D341Med (cell line): ENCODE measurements around the gene MAMLD1.

Experiments
- DNase-seq: peaks from one replicate; pipeline ENCODE4 v3.0.0; 2012; ENCODE audit warnings: low spot score

MAMLD1 gene

DNA sequence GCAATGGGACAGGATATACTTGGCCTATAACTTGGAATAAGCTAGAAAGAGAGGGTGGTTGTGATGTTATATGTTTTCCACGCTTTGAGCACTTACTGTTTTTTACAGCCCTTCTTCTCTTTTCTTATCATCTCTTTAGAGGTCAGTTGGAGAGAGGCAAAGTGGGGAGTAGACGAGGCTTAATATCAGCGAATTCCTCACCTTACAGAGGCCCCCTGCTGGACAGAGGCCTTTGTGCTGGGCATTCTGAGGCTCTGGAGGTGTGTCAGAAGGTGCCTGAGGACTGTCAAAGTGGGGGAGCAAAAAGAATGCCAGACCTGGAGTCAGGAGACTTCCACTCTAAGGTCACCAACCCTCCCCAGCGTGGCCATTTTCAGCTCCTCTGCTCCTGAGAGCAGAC lies 42.5 kb downstream of the MAMLD1 start:
- DNase-seq, result no peak

DNA sequence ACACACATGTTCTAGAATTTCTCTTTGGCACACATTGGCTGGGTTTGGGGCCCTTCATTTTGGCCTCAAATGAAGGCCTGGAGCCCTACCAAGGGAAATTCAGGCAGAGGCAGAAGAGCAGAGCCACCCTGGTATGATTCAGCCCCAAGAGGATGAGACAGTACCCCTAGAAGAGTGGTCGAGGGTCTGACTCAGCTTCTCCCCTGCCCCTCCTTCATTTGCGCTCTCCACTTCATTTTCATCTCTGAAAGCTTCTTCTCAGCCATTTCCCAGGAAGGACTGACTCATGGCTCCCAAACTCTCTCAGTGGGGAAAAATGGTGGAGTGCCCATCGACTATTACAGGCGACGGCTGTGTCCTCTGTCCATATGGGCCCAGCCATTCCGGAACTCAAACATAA lies 43.5 kb downstream of the MAMLD1 start:
- DNase-seq, result no peak

DNA sequence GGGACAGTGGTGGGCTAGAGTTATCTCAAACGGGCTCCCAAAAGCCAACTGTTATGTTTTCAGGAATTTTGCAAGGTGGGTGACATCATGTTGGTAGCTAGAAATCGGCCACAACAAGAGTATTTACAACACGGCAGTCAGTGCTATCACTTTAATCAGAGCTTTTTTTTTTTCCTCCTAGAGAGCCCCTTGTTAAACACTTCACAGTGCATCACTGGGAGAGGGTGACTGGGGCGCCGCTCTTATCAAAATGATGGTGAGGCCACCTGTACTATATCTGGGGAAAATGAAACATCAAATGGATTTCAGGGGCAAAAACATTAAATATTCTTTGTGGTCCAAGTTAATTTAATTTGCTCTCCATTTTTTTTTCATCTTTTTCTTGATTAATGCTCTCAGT lies 44.9 kb downstream of the MAMLD1 start:
- DNase-seq, result no peak

DNA sequence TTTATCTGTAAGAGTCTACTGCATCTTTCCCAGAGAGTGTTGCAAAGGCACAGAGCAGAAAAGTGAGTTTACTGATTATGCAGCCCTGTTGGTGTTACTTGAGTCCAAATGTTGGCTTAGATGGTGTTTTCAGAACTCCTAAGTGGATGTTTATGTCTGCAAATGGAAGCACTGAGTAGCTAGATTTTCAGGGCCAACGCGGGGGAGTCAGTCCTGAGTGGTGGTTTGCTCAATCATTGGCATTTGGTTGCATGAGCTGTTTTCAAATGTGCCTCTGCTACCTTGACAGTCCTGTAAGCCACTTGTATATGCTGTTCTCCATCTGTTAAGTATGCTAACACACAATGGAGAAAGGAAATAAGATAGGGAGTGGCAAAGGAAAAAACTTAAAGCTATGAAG lies 45.4 kb downstream of the MAMLD1 start:
- DNase-seq, result no peak

DNA sequence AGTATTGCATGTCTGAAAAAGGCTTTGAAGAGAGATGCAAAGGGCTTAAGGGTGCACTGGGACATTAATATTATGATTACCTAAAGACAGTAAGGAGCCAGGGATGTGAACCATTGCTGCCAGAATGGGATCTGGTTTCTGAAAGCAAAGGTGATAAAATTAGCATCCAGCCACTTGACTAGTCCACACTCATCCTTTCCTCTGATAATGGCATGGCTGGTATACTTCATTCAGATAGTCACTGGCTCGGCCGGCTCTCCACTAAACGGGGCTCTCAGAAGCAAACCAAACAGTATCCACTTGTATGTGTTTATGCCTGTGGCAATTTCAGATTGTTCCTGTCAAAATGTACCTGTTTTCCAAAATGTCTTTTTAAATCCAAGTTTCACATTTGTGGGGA lies 46.4 kb downstream of the MAMLD1 start:
- DNase-seq, result no peak

DNA sequence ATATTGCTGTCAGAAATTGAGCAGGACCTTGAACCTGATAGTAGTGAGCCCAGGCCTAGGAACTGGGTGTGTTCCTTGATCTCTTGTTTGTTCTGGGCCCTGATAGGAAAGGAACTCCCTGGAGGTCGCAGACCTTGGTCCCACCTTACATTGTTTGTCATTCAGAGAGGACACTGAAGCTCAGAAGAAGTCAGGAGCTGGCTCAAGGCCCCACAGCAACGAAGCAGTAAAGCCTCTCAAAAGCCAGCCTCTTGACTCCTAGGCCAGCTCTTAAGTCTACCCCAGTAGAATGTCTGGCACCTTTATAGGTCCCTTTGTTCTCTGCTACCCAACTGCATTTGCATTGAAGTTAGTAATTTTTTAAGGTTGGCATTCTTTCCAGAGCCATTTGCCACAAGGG lies 46.8 kb downstream of the MAMLD1 start:
- DNase-seq, result no peak

DNA sequence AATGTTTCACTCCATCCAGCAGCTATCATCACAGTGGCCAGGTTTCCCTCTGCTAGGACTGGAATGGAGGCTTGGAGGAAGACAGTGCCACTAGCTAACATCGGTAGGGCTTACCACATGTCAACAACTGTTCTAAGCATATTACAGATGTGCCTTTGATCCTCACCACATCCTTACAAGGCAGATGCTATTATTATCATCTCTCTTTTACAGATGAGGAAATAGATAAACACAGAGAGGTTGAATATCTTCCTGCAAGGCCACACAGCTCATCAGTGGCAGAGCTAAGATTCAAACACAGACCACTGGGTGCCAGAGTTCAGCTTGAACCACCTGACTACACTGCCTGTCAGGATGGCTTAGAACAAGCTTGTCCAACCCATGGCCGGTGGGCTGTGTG lies 47.4 kb downstream of the MAMLD1 start:
- no peak for DNase-seq

DNA sequence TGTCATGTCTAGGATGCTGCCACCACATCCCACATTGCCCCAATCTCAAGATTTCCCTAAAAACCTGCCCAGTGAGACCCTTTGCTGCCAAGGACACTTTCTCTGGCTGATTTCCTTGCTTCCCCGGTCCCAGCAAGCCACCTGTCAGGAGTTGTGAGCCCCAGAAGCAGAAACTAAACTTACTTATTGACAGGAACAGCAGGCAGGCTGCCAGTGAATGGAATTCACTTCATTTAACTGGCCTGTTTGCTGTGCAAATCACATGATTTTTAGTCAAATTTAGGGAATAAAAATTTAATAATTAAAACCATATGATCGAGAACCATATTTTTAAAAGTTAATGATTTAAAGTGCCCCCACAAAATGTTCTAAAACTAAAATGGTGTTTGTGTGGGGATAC lies 48.5 kb downstream of the MAMLD1 start:
- DNase-seq, result no peak

DNA sequence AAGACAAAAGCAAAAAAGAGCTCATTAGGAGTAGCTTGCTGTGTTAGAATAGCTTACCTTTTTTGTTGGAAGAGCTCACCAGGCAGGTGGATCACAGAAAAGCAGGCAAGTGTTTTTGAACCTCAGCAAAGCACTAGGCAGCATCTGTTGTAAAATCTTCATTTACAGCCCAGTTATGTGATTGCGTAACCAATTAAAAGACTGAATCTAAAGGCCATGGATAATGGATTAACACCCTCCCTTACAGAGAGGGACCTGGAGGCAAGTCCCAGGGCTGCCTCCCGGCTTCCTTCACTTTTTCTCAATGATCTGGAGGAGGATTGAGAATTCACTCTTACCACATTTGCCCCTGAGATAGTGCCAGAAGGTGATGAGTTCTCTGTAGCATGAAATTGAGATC lies 51.1 kb downstream of the MAMLD1 start:
- no peak for DNase-seq

DNA sequence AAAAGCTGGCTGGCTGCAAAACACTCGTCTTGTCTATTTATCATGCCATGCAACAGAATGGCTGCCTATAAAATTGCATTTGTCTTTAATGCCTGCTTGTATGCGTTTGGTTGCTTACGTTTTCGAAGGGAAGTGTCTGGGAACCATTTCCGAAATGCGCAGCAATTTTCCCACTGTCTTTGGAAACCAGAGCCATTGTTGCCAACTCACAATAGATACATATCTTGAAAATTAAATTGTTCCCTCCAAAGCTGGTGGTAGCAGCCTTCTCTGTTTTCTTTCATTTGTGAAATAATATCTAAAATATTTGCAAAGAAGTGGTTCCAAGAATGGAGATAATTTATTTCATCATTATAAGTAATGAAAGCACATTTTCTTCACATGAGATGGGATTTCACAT lies 53.4 kb downstream of the MAMLD1 start:
- DNase-seq, result no peak

DNA sequence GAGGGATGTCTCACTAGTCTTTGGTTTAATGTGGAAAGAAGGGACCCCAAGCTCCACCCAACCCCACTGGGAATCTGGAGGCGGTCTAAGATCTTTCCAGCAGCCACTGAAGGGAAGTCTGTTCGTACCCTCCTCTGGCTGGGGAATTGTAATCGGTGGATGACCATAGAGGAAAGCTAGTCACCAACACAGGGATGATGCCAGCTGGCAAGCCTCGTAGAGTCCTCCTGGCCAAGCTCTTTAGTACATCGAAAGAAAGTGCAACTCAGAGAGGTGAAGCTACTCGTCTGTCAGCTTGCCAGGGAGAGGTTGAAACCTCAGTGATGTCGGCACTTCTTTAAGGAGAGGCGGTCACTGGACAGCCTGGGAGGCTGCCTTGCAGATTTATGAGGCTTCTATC lies 58.7 kb downstream of the MAMLD1 start:
- no peak for DNase-seq

DNA sequence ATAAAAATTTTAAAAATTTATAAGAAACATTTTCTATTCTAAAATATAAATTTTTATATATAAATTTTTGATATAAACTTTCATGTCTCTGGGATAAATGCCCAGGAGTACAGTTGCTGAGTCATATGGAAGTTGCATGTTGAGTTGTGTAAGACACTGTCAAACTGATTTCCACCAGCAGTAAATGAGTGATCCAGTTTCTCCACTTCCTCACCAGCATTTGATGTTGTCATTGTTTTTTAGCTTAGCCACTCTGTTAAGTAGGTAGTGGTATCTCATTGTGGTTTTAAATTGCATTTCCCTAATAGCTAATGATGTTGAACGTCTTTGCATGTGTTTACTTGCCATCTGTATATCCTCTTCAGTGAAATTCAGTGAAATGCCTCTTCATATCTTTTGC lies 66.5 kb downstream of the MAMLD1 start:
- no peak for DNase-seq

DNA sequence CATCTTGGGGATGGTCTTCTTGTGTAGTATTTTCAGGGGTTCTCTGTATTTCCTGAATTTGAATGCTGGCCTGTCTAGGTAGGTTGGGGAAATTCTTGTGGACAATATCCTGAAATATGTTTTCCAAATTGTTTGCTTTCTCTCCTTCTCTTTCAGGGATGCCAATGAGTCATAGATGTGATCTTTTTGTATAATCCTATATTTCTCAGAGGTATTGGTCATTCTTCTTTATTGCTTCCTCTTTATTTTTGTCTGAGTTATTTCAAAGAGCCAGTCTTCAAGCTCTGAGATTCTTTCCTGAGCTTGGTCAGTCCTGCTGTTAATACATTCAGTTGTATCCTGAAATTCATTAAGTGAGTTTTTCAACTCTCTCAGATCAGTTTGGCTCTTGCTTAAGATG lies 73.1 kb downstream of the MAMLD1 start:
- DNase-seq, result no peak

DNA sequence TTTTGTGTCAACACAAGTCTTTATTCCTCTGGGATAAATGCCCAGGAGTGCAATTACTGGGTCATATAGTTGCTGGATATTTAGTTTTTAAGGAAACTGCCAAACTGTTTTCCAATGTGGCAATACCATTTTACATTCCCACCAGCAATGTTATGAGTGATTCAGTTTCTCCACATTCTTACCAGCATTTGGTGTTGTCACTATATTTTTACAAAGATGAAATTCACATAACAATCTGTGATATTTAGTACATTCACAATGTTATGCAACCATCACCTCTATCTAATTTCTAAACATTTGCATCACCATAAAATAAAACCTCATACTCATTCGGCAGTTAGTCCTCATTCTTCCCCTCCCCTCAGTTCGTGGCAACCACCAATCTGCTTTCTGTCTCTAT lies 75.0 kb downstream of the MAMLD1 start:
- DNase-seq, result no peak

DNA sequence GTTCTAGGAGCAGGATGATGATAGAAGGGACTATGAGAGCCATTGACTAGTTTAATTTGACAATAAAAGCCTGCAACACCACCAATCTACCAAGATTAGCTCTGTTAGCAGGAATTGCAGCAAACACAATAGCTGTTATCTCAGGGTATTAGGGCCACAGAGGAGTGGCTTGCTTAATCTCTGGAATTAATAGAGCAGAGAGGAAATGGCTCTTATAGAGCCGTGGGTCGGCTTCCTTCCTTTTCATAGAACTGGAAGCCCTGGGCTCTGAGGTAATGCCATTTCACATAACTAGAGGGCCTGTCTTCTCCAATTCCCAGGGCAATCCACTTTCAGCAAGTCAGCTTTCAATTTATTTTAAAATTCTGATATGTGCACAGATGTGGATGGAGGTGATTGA lies 83.0 kb downstream of the MAMLD1 start:
- no peak for DNase-seq

DNA sequence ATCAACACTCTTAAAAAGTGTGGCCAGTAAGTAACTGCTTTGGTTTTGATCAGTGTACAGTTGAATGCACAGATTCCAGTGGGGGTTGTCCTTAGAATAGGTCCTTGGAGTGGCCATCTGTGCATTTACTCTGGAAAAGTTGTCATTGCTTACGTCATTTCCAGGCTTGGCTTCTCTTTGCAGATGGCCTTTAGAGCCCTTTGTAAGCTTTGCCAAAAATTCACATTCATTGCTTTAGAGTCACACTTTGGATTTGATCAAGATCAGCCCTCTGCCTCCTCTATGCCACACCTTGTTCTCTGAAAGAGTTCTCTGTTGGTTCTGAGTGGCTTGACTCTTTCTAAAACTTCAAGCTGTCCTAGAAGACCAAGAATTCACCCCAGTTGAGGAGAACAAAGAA lies 83.9 kb downstream of the MAMLD1 start:
- DNase-seq, result no peak

DNA sequence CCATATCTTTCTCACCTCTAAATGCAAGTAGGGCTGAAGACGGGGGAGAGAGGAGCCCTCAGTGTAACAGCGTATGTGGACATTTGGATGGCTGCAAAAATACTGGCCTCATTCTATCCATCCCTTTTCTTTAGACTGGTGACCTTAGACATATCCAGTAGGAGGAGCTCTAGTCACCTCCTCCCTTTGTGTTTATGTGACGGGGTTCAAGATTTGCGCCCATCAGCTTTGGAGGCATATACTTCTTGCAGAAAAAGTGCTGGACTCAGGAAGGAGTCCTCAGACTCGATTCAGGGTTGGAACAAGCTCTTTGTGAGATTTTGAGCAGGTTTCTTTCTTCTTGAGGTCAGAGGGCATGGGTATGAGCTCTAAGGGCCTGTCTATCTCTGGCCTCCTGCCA lies 86.2 kb downstream of the MAMLD1 start:
- DNase-seq, result no peak

DNA sequence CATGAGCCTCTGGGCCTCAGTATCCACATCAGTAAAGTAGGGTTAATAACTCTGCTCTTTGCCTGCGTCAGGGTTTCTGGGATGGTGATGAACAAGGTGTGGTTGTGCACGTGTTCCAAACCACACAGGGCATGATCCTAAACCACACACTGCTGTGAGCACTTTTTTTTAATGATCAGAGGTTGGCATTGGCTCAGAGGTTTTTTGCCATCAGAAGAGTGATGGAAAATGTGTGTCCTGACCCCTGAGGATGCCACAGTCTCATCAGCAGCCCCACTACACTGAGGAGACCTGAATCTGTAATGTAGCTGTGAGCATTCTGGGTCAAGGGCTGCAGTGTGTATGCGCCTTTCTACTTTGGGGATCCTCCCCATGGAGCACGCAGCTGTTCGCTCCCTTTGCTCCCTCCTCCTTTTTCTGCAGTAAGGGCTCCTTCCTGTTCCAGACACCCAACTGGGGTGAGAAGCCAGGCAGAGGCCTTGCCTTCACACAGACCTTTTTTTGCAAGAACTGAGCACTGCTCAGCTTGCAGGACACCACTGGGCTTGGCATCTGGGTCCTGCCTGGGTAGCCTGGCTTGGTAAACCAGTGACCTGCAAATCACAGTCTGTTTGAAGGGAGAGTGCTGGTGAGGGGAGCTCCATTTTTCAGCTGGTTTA lies 87.5 kb downstream of the MAMLD1 start:
- no peak for DNase-seq

DNA sequence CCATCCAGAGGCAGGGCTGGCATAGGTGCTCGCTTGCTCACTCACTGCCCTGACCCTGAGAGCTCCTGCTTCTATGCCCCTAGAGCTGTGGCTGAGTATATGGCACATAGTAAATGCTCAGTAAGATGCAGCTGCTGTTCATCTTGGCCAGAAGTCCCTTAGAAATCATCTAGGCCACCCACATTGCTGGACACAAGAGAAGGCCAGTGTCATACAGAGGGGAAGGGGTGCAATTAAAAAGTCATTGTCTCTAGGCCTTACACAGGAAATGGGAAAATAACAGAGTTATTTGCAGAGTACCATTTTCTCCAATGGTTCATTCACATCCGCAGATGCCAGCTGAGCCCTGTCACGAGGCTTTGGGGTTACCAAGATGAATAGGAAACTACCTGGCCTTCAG lies 88.8 kb downstream of the MAMLD1 start:
- DNase-seq, result no peak

DNA sequence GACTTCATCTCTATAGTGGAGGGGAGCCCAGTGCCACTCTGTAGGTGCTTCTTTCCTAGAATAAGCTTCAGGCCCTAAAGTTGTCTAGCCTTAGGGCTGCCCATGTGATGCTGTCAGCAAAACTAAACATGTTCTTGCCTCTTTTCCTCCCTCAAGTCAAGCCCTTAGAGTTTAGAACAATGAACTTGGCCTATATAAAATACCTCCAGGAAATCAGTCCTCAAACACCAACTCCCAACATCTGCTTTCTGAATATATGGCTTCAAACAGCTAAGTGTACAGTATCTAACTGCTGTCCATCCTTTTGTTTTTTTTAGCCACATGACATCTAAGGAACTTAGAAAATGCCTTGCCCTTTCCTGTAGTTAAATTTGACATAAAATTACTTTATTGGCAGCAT lies 91.0 kb downstream of the MAMLD1 start:
- DNase-seq, result no peak

DNA sequence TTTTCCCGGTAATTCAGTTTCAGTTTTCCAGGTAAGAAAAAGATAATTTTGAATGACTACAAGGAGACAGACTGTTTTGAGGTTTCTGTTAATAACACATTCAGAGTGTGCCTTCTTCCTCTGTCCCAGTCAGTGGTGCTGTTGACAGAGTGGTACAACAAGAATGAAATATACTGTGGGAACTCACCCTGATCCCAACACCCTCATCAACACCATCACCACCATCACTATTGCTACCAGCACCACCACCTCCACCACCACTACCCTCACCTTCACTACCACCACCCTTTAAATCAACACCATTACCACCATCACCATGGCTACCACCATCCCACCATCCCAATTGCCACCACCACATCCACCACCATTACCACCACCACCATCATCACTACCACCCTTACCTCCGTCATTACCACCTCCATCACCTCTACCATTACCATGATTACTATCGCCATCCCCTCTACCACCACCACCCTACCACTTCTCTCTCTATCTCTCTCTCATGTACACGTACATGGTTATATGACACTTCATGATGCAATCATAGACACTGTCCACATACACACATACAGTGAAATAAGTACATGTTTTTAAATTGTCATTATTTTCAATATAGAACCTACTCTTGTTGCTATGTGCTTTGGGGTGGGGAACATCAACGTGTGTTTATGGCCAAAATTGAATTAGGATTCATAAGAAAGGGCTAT lies 91.5 kb downstream of the MAMLD1 start:
- no peak for DNase-seq

DNA sequence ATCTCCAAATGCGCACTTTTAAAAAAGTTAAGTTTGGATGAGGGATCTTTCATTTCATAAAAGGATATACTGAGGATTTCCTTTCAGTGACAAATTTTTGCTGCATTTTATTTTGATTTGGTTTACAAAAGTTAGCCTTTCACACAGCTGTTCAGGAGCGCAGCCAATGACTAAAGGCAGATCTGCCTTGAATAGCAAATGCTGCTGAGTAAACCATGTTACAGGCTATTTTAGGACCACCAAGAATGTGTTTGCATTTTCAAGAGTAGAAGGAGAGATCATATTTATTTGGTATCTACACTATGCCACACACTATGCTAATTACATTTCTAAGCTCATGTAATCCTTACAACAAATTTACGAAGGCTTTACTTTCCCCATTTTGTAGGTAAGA lies 92.1 kb downstream of the MAMLD1 start:
- DNase-seq, result no peak

DNA sequence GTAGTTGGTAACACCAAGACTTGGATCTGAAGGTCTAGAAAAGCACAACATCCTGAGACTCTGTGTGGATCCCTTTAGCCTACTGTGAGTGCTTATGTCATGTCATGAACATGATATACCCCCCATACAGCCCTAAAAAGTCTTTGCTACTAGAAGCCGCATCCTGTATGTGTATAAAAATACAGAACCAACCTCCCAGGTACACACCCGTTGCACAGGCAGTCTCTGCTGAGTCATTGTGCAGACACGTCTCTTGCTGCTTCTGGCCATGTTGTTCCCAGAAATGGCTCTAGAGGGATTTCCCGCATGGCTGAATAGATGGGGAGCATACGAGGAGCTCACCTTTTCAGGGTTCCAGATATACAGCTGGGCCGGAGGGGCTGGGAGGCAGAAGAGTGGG lies 93.3 kb downstream of the MAMLD1 start:
- no peak for DNase-seq

DNA sequence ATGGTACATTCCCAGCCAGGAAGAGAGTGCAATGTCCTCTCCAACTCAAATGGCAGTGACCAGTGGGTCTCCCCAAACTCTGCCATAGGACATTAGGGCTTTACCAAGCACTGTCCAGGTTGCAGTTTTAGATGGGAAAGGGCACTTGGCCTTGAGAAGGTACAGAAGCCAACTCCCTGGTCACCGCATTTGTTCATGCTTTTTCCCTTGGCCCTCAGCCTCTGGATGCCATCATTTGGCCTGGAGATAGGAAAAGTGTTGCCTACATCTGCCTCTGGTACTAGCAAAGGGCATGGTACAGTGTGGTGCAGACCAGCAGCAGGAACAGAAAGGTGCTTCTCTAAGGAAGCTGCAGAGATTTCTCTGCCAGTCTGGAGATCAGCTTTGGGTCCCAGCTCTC lies 93.8 kb downstream of the MAMLD1 start:
- no peak for DNase-seq
